ENCODE results near the gene CD79A. TPM values are rescaled to one million over a fixed set of nuclear protein-coding genes. Genes with fewer than 3 reads are reported as not detected.

CD79A gene
- total RNA-seq, 2 experiments from 2014 or later = 3.7 to 3.8 TPM

- H3K27me3 Mint-ChIP-seq = no peaks in the 10 kb centered on the region
- Histone ChIP-seq H3K27me3 (ENCODE audit: control insufficient read depth in 1 of 2, insufficient read depth in 2 of 2, low read length in 2 of 2) (no peaks in the 10 kb centered on the region), H3K4me1 (ENCODE audit: insufficient read depth, low read length) (peaks cover 87% of the 10 kb centered on the region), H3K4me3 (ENCODE audit: low read length) (no peak overlapping the region), H3K36me3 (ENCODE audit: insufficient read depth, low read length) (no peaks in the 10 kb centered on the region), H3K9me3 (ENCODE audit: control insufficient read depth in 1 of 2, insufficient read depth in 1 of 2, low read length in 2 of 2) (no peaks in the 10 kb centered on the region), H3K27ac (ENCODE audit: low read depth in 1 of 2, low read length in 2 of 2) (peak overlapping the region; percentile 84 to 91)
- no peaks in the 10 kb centered on the region for H3K9me3 Mint-ChIP-seq
- ATAC-seq (ENCODE audit: poor library complexity) (no peak), DNase-seq (no peak)
- peak overlapping the region; percentile 98 for H3K27ac Mint-ChIP-seq
- peaks cover 16% of the 10 kb centered on the region for H3K36me3 Mint-ChIP-seq (ENCODE audit: low read depth)
- H3K4me1 Mint-ChIP-seq (ENCODE audit: low read depth) = peaks cover 83% of the 10 kb centered on the region
- ChIA-PET CTCF (no interaction called here), POLR2A (interaction anchor here (11.4 kb wide), 1 partner anchor 8 kb away, joined by 465 read pairs; the partner anchor contains the start of gene ARHGEF1)
- intact Hi-C loops (cut with DNase I, micrococcal nuclease) = no loop called here
- H3K4me3 Mint-ChIP-seq = peak overlapping the region; percentile 15
- no peak for TF ChIP-seq CTCF (IDR thresholded peaks at IDR 0.05)
Observed at GRCh38 chr19:41879080-41879479, 2.0 kb downstream of the CD79A start.

- Histone ChIP-seq H3K4me1 (ENCODE audit: insufficient read depth, low read length) (peaks cover 85% of the 10 kb centered on the region), H3K27ac (ENCODE audit: low read depth in 1 of 2, low read length in 2 of 2) (peak overlapping the region; percentile 84 to 91), H3K9me3 (ENCODE audit: control insufficient read depth in 1 of 2, insufficient read depth in 1 of 2, low read length in 2 of 2) (no peaks in the 10 kb centered on the region), H3K36me3 (ENCODE audit: insufficient read depth, low read length) (peaks cover 5% of the 10 kb centered on the region), H3K27me3 (ENCODE audit: control insufficient read depth in 1 of 2, insufficient read depth in 2 of 2, low read length in 2 of 2) (no peaks in the 10 kb centered on the region), H3K4me3 (ENCODE audit: low read length) (no peak overlapping the region)
- DNase-seq (no peak), ATAC-seq (ENCODE audit: poor library complexity) (no peak)
- intact Hi-C loops (cut with DNase I, micrococcal nuclease) = loop anchor here in 1 of 2 experiments (10.0 kb wide), 1 partner anchor 325 kb away; no protein-coding TSS in a partner anchor
- POLR2A ChIA-PET = interaction anchor here (0.9 kb wide), 1 partner anchor 20 kb away, joined by 3 read pairs; the partner anchor contains the start of gene RPS19
- peak overlapping the region; percentile 98 for H3K27ac Mint-ChIP-seq
- peaks cover 80% of the 10 kb centered on the region for H3K4me1 Mint-ChIP-seq (ENCODE audit: low read depth)
- no peaks in the 10 kb centered on the region for H3K9me3 Mint-ChIP-seq
- H3K36me3 Mint-ChIP-seq (ENCODE audit: low read depth) = peaks cover 23% of the 10 kb centered on the region
- peak overlapping the region; percentile 57 for H3K4me3 Mint-ChIP-seq
- no peak for TF ChIP-seq CTCF (IDR thresholded peaks at IDR 0.05)
- CTCF ChIA-PET = no interaction called here
- no peaks in the 10 kb centered on the region for H3K27me3 Mint-ChIP-seq
Observed at GRCh38 chr19:41879670-41880328, 2.7 kb downstream of the CD79A start.

GRCh38 chr19:41880329-41880708, 3.2 kb downstream of the CD79A start:
- intact Hi-C loops (cut with DNase I, micrococcal nuclease) = loop anchor here in 1 of 2 experiments (10.0 kb wide), 1 partner anchor 326 kb away; no protein-coding TSS in a partner anchor
- Mint-ChIP-seq H3K4me3 (peak overlapping the region; percentile 57), H3K4me1 (ENCODE audit: low read depth) (peaks cover 82% of the 10 kb centered on the region), H3K9me3 (no peaks in the 10 kb centered on the region), H3K27me3 (no peaks in the 10 kb centered on the region), H3K27ac (peak overlapping the region; percentile 98), H3K36me3 (ENCODE audit: low read depth) (peaks cover 28% of the 10 kb centered on the region)
- H3K4me1 ChIP-seq (ENCODE audit: insufficient read depth, low read length) = peaks cover 85% of the 10 kb centered on the region
- H3K9me3 ChIP-seq (ENCODE audit: control insufficient read depth in 1 of 2, insufficient read depth in 1 of 2, low read length in 2 of 2) = no peaks in the 10 kb centered on the region
- ChIA-PET CTCF (interaction anchor here (0.6 kb wide), 1 partner anchor 66 kb away, joined by 3 read pairs; no protein-coding TSS in a partner anchor), POLR2A (interaction anchor here (0.9 kb wide), 1 partner anchor 21 kb away, joined by 3 read pairs; the partner anchor contains the start of gene RPS19)
- no peak for TF ChIP-seq CTCF (IDR thresholded peaks at IDR 0.05)
- H3K4me3 ChIP-seq (ENCODE audit: low read length) = no peak overlapping the region
- no peak for DNase-seq
- H3K36me3 ChIP-seq (ENCODE audit: insufficient read depth, low read length) = peaks cover 9% of the 10 kb centered on the region
- no peak for ATAC-seq (ENCODE audit: poor library complexity)
- no peaks in the 10 kb centered on the region for H3K27me3 ChIP-seq (ENCODE audit: control insufficient read depth in 1 of 2, insufficient read depth in 2 of 2, low read length in 2 of 2)
- peak overlapping the region in 1 of 2 donors; percentile 91 for H3K27ac ChIP-seq (ENCODE audit: low read depth in 1 of 2, low read length in 2 of 2)

Data from CD4-positive, alpha-beta T cell (primary cell).